Spleen (tissue), 7 donors: ENCODE measurements around the gene SLC30A10.
"Not testable (repeated sequence)": the region's sequence is repeated elsewhere in the genome, so short reads cannot be mapped to it uniquely, and the experiment has no call there.

Experiments used
- CTCF ChIP-seq, 11 experiments: fragments of 200-600 bp in 7 of 11; fragments of 450-650 bp in 4 of 11; sonication (generic) in 4 of 11; IDR thresholded peaks in 8 of 11; conservative IDR thresholded peaks in 3 of 11; 1 replicate in 7 of 11; 2 replicates in 4 of 11; pipeline versions ENCODE4 v1.4.0 to v1.8.0; 2016 to 2021; ENCODE audit warnings: antibody characterized with exemption in 11 of 11, inconsistent platforms in 4 of 11, mild to moderate bottlenecking in 1 of 11
- POLR2A ChIP-seq, 3 donors: fragments of 450-650 bp; IDR thresholded peaks; one replicate each; pipeline ENCODE4 v1.5.1; 2017; ENCODE audit warnings: antibody characterized with exemption in 3 of 3, mild to moderate bottlenecking in 1 of 3
- POLR2AphosphoS5 ChIP-seq, 3 donors: sonication (generic); formaldehyde crosslinking; IDR thresholded peaks; one replicate each; pipeline ENCODE4 v1.5.1; 2017; ENCODE audit warnings: antibody characterized with exemption in 3 of 3
- donor health status: DM: no; HTN: no; CAD: no; lungs with moderate emphysema.
- donor health status: DM: no; HTN: no; CAD: no.
- donor health status: DM: no; HTN: no; CAD: no.

- TF ChIP-seq CTCF (IDR thresholded peaks at IDR 0.05 in 8 of 11, conservative IDR thresholded peaks at IDR 0.05 in 3 of 11); POLR2A (IDR thresholded peaks at IDR 0.05); POLR2AphosphoS5 (IDR thresholded peaks at IDR 0.05): not testable (repeated sequence)
Measured at GRCh38 chr1:219949227-219949626, 20.9 kb upstream of the SLC30A10 start.
